HCT116 (cell line): Measurements from ENCODE around the gene NBEAL2. TPM values are rescaled to one million over a fixed set of nuclear protein-coding genes. Genes with fewer than 3 reads are reported as not detected.

Source experiments
- ATAC-seq: fragments of 200-7000 bp; cut with Tn5 transposase; 2 replicates; pipeline ENCODE4 v1.9.1; 2020; ENCODE audit warnings: mild to moderate bottlenecking, moderate library complexity
- BruUV-seq: library from RNA; stranded (reverse); fragments of 400-500 nt; replicated peaks from 2 replicates; lab custom pipeline; 2021; lab: Mats Ljungman, UMichigan
- CTCF ChIA-PET: fragments of 300-600 bp; sonication (Branson Sonifier 250); formaldehyde crosslinking; loops from one replicate; lab custom pipeline; 2021; ENCODE audit warnings: antibody characterized with exemption; lab: Charles Lee
- POLR2A ChIA-PET: fragments of 300-600, 350-600 bp; sonication (Branson Sonifier 250); formaldehyde crosslinking; loops from one replicate; lab custom pipeline; 2021; ENCODE audit warnings: antibody characterized with exemption; lab: Charles Lee
- RAD21 ChIA-PET, 2 experiments: fragments of 300-600 bp; sonication (Branson Sonifier 250); formaldehyde crosslinking; loops; one replicate each; lab custom pipeline; 2023; ENCODE audit warnings: low total read pairs in 2 of 2; ENCODE audit not compliant: uncharacterized antibody in 2 of 2, unreplicated experiment in 2 of 2, low non-redundant PET in 1 of 2; lab: Charles Lee
- DNase-seq: peaks from one replicate; pipeline ENCODE4 v3.0.0-alpha.2; 2010; ENCODE audit warnings: low read depth, low spot score
- H2AFZ ChIP-seq: fragments of 200-600 bp; shearing (Covaris generic), sonication (generic); 2 replicates; pipeline ENCODE4 v1.6.1; 2017; ENCODE audit warnings: low read depth, mixed run types, mixed read lengths, antibody characterized with exemption, low read length; ENCODE audit not compliant: poor library complexity, severe bottlenecking
- H3K27ac ChIP-seq: 2 replicates; pipeline ENCODE4 v1.5.1; 2012; ENCODE audit warnings: low read depth, low read length
- H3K27me3 ChIP-seq: fragments of 200-600 bp; sonication (generic); 2 replicates; pipeline ENCODE4 v1.6.1; 2016; ENCODE audit warnings: mixed run types, low read length, mixed read lengths; ENCODE audit not compliant: insufficient read depth
- H3K36me3 ChIP-seq, 2 experiments: fragments of 200-500 bp in 1 of 2; fragments of 200-600 bp in 1 of 2; sonication (Bioruptor generic) in 1 of 2; sonication (generic) in 1 of 2; 2 replicates each; pipeline versions ENCODE4 v1.5.1 to v1.6.1; 2014 to 2016; ENCODE audit warnings: low read length in 2 of 2, inconsistent platforms in 1 of 2, mixed read lengths in 1 of 2, mixed run types in 1 of 2; ENCODE audit not compliant: insufficient read depth in 2 of 2, control insufficient read depth in 1 of 2
- H3K4me1 ChIP-seq, 2 experiments: fragments of 200-600 bp in 1 of 2; sonication (generic) in 1 of 2; 2 replicates each; pipeline versions ENCODE4 v1.5.1 to v1.6.1; 2012 to 2017; ENCODE audit warnings: low read length in 2 of 2, inconsistent platforms in 1 of 2, mild to moderate bottlenecking in 1 of 2, mixed read lengths in 1 of 2, mixed run types in 1 of 2, moderate library complexity in 1 of 2; ENCODE audit not compliant: insufficient read depth in 2 of 2, control insufficient read depth in 1 of 2
- H3K4me2 ChIP-seq: fragments of 200-600 bp; sonication (generic); 2 replicates; pipeline ENCODE4 v1.6.1; 2017; ENCODE audit warnings: mixed run types, low read length, mixed read lengths
- H3K4me3 ChIP-seq, 2 experiments: fragments of 200-600 bp in 1 of 2; sonication (generic) in 1 of 2; replicated peaks in 1 of 2; 2 replicates each; pipeline ENCODE4 v1.5.1; 2011 to 2016; ENCODE audit warnings: low read length in 2 of 2, control low read depth in 1 of 2, low read depth in 1 of 2, mild to moderate bottlenecking in 1 of 2, mixed read lengths in 1 of 2, mixed run types in 1 of 2
- H3K79me2 ChIP-seq: fragments of 200-600 bp; sonication (generic); 2 replicates; pipeline ENCODE4 v1.6.1; 2017; ENCODE audit warnings: mild to moderate bottlenecking, mixed run types, low read length, moderate library complexity, mixed read lengths; ENCODE audit not compliant: insufficient read depth
- H3K9ac ChIP-seq: fragments of 200-600 bp; sonication (generic); 2 replicates; pipeline ENCODE4 v1.6.1; 2016; ENCODE audit warnings: low read length, mixed read lengths
- H3K9me2 ChIP-seq: fragments of 200-600 bp; sonication (generic), shearing (Covaris generic); 2 replicates; pipeline ENCODE4 v1.6.1; 2017; ENCODE audit warnings: mixed run types, mild to moderate bottlenecking, moderate library complexity; ENCODE audit not compliant: insufficient read depth
- H3K9me3 ChIP-seq, 2 experiments: fragments of 200-500 bp in 1 of 2; fragments of 200-600 bp in 1 of 2; sonication (Bioruptor generic) in 1 of 2; sonication (generic) in 1 of 2; 2 replicates each; pipeline ENCODE4 v1.6.1; 2014 to 2017; ENCODE audit warnings: low read length in 2 of 2, mixed read lengths in 2 of 2, inconsistent platforms in 1 of 2, low read depth in 1 of 2, mild to moderate bottlenecking in 1 of 2, mixed run types in 1 of 2, moderate library complexity in 1 of 2; ENCODE audit not compliant: control insufficient read depth in 1 of 2, insufficient read depth in 1 of 2
- H4K20me1 ChIP-seq: fragments of 200-600 bp; sonication (generic), shearing (Covaris generic); 2 replicates; pipeline ENCODE4 v1.6.1; 2017; ENCODE audit warnings: mixed run types, mild to moderate bottlenecking, moderate library complexity; ENCODE audit not compliant: insufficient read depth
- ATF3 ChIP-seq: IDR thresholded peaks from 2 replicates; pipeline ENCODE4 v1.6.1; 2012
- EZH2 ChIP-seq: fragments of 200-600 bp; sonication (generic); IDR thresholded peaks from 2 replicates; pipeline ENCODE4 v1.6.1; 2017; ENCODE audit warnings: antibody characterized with exemption, mixed run types
- SIN3A ChIP-seq: IDR thresholded peaks from 2 replicates; pipeline ENCODE4 v1.6.1; 2012; ENCODE audit warnings: low read depth
- SRF ChIP-seq: IDR thresholded peaks from 2 replicates; pipeline ENCODE4 v1.6.1; 2012; ENCODE audit warnings: low read depth
- ZNF274 ChIP-seq: fragments of 200-500 bp; sonication (Bioruptor generic); IDR thresholded peaks from 2 replicates; pipeline ENCODE4 v1.6.1; 2014; ENCODE audit warnings: mild to moderate bottlenecking, low read depth, low read length, inconsistent platforms
- intact Hi-C: fragments of 100-400 bp; cut with micrococcal nuclease; formaldehyde crosslinking; loops from 2 replicates; pipeline ENCODE4 v1.10.0; 2022
- total RNA-seq: library from RNA; stranded (reverse); gene quantifications from one replicate; pipeline ENCODE4 v1.2.1, GENCODE V29; 2021; ENCODE audit not compliant: unreplicated experiment

The NBEAL2 gene
- total RNA-seq, 1 experiment from 2014 or later = 72.9 TPM

- RAD21 ChIA-PET = no interaction called here
- Histone ChIP-seq H3K4me3 (no peak overlapping the region), H3K9ac (no peak overlapping the region), H3K36me3 (peaks cover 0 to 3% of the 10 kb centered on the region in 2 experiments; a peak in 2 of 4 replicates), H3K79me2 (peaks cover 27% of the 10 kb centered on the region), H3K4me1 (peaks cover 2 to 13% of the 10 kb centered on the region in 2 experiments; a peak in 2 of 4 replicates), H4K20me1 (no peaks in the 10 kb centered on the region), H3K4me2 (no peak overlapping the region), H3K27me3 (no peaks in the 10 kb centered on the region)
- no peak for ATAC-seq
- TF ChIP-seq EZH2 (no peak), SIN3A (no peak), SRF (no peak)
- TF ChIP-seq, all 23 proteins: peak for 0
- intact Hi-C loops = no loop called here
- BruUV-seq = no TSS peak
- no peak for DNase-seq
- Histone ChIP-seq H3K9me2 (no peaks in the 10 kb centered on the region), H3K9me3 (no peaks in the 10 kb centered on the region), H2AFZ (no peak overlapping the region), H3K27ac (no peak overlapping the region)
- POLR2A ChIA-PET = no interaction called here
- CTCF ChIA-PET = no interaction called here
Observed at GRCh38 chr3:46988616-46989015, 9.2 kb downstream of the NBEAL2 start.

DNA sequence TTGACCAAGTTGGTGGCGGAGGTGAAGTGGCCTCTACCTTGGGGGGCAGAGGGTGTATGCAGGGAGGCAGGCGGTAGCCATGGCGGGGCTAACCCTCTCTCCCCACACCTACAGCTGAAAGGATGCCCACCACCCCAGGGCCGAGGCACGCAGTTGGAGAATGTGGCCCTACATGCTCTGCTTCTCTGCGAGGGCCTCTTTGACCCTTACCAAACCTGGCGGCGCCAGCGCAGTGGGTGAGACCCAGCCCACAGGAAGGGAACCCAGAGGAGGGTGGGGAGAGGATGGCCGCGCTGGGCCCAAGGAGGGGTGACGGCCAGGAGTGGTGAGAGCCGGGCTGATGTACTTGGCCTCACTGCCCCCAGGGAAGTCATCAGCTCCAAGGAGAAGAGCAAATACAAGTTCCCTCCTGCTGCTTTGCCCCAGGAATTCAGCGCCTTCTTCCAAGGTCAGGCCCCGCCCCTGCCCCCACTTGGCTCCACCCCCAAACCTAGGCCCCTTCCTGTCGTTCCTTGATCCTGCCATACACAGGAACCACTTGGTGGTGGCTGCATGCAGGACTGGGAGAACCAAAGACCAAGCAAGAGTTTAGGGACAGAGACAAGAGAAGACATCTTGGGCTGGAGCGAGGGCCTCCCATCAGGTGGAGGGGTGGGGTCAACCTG, 9.8 kb downstream of the NBEAL2 start:
- no peaks in the 10 kb centered on the region for H3K9me2 ChIP-seq
- H3K79me2 ChIP-seq = peaks cover 26% of the 10 kb centered on the region
- ChIA-PET CTCF (interaction anchor here (0.6 kb wide), 1 partner anchor 335 kb away, joined by 3 read pairs; no protein-coding TSS in a partner anchor), POLR2A (no interaction called here), RAD21 (no interaction called here)
- no peak overlapping the region for H3K27ac ChIP-seq
- no peak overlapping the region for H3K4me3 ChIP-seq
- peaks cover 0 to 5% of the 10 kb centered on the region in 2 experiments; a peak in 2 of 4 replicates for H3K36me3 ChIP-seq
- no TSS peak for BruUV-seq
- no peaks in the 10 kb centered on the region for H3K9me3 ChIP-seq
- no peak overlapping the region for H3K4me2 ChIP-seq
- peaks cover 2 to 13% of the 10 kb centered on the region in 2 experiments; a peak in 2 of 4 replicates for H3K4me1 ChIP-seq
- intact Hi-C loops = no loop called here
- H2AFZ ChIP-seq = no peak overlapping the region
- H4K20me1 ChIP-seq = no peaks in the 10 kb centered on the region
- H3K9ac ChIP-seq = no peak overlapping the region
- no peak for DNase-seq
- TF ChIP-seq EZH2 (no peak), ZNF274 (no peak), ATF3 (no peak)
- ATAC-seq = no peak
- no peaks in the 10 kb centered on the region for H3K27me3 ChIP-seq
